Dermis microvascular lymphatic vessel endothelial cell (primary cell): Measurements from ENCODE around the gene SCNN1A. TPM values are rescaled to one million over a fixed set of nuclear protein-coding genes. Genes with fewer than 3 reads are reported as not detected.
"Not testable (repeated sequence)": the region's sequence is repeated elsewhere in the genome, so short reads cannot be mapped to it uniquely, and the experiment has no call there.

Source experiments
- DNase-seq, 2 donors: peaks; one replicate each; pipeline versions ENCODE4 v3.0.0 to v3.0.0-alpha.2; 2010; ENCODE audit warnings: low read depth in 2 of 2
- total RNA-seq: library from RNA; depleted of rRNA; stranded (reverse); fragments of >200 nt; gene quantifications from 2 replicates; pipeline ENCODE4 v1.2.1, GENCODE V29; 2014

The SCNN1A gene
- total RNA-seq, 1 donor from 2014 or later: under 0.01 TPM

- no peak for DNase-seq
Measured at GRCh38 chr12:6351622-6352021, 23.7 kb downstream of the SCNN1A start.

- DNase-seq: peak in 1 of 2 donors; percentile 81
Measured at GRCh38 chr12:6347367-6348338, 27.7 kb downstream of the SCNN1A start.

GRCh38 chr12:6346942-6347341 lies 28.4 kb downstream of the SCNN1A start:
- no peak for DNase-seq

GRCh38 chr12:6346235-6346832 lies 29.0 kb downstream of the SCNN1A start:
- no peak for DNase-seq

- peak in 1 of 2 donors; percentile 89 for DNase-seq
Measured at GRCh38 chr12:6345319-6346091, 29.9 kb downstream of the SCNN1A start.

GRCh38 chr12:6344101-6344660 lies 31.2 kb downstream of the SCNN1A start:
- not testable (repeated sequence) for DNase-seq

- no peak for DNase-seq
Measured at GRCh38 chr12:6343518-6343917, 31.8 kb downstream of the SCNN1A start.

- DNase-seq: no peak
Measured at GRCh38 chr12:6342140-6342889, 33.0 kb downstream of the SCNN1A start.

GRCh38 chr12:6341417-6342139 lies 33.8 kb downstream of the SCNN1A start, which contains the start of gene TNFRSF1A:
TSS of gene TNFRSF1A (minus strand) at chr12:6342076. CDS start at chr12:6341814, 262 bp downstream.
- peak; percentile 53 to 83 for DNase-seq

- DNase-seq: no peak
Measured at GRCh38 chr12:6340745-6341416, 34.5 kb downstream of the SCNN1A start.

GRCh38 chr12:6340032-6340638 lies 35.2 kb downstream of the SCNN1A start:
- DNase-seq: peak in 1 of 2 donors; percentile 64

- DNase-seq: no peak
Measured at GRCh38 chr12:6338955-6339354, 36.4 kb downstream of the SCNN1A start.

GRCh38 chr12:6338536-6338935 lies 36.8 kb downstream of the SCNN1A start:
- DNase-seq: not testable (repeated sequence)

GRCh38 chr12:6337958-6338433 lies 37.4 kb downstream of the SCNN1A start:
- peak in 1 of 2 donors; percentile 35 for DNase-seq

GRCh38 chr12:6336889-6337853 lies 38.2 kb downstream of the SCNN1A start:
- DNase-seq: peak in 1 of 2 donors; percentile 25

GRCh38 chr12:6336079-6336888 lies 39.1 kb downstream of the SCNN1A start:
- peak; percentile 80 to 96 for DNase-seq
